MM.1S (cell line): ENCODE data around the gene LCMT1.

Source experiments
- CTCF ChIP-seq: fragments of 300-600 bp; sonication (generic); IDR thresholded peaks from 2 replicates; pipeline ENCODE4 v1.5.1; 2016; ENCODE audit warnings: antibody characterized with exemption, low read length, mixed read lengths
- EZH2 ChIP-seq: fragments of 300-600 bp; sonication (generic); optimal IDR thresholded peaks from 2 replicates; pipeline ENCODE3; 2017; ENCODE audit warnings: low read depth, mild to moderate bottlenecking, antibody characterized with exemption, low read length, mixed read lengths
- EZH2phosphoT487 ChIP-seq: fragments of 300-600 bp; sonication (generic); IDR thresholded peaks from 2 replicates; pipeline ENCODE4 v1.6.1; 2018; ENCODE audit warnings: antibody characterized with exemption, low read length

- TF ChIP-seq CTCF (no peak), EZH2 (no peak), EZH2phosphoT487 (no peak)
Observed at GRCh38 chr16:25161753-25162367, 50.3 kb downstream of the LCMT1 start.
